Endothelial cell of umbilical vein (primary cell): ENCODE data around the gene TMEM200B. TPM values are rescaled to one million over a fixed set of nuclear protein-coding genes. Genes with fewer than 3 reads are reported as not detected.

ENCODE experiments used
- BruUV-seq: library from RNA; stranded (reverse); fragments of 400-500 nt; replicated peaks from 2 replicates; lab custom pipeline; 2021; lab: Mats Ljungman, UMichigan
- CTCF ChIA-PET: fragments of 300-600, 350-600 bp; sonication (Branson Sonifier 250); formaldehyde crosslinking; loops from one replicate; lab custom pipeline; 2021; ENCODE audit warnings: antibody characterized with exemption, inconsistent platforms; lab: Charles Lee
- POLR2A ChIA-PET: fragments of 300-600, 350-600 bp; sonication (Branson Sonifier 250); formaldehyde crosslinking; loops from one replicate; lab custom pipeline; 2021; ENCODE audit warnings: antibody characterized with exemption, inconsistent platforms; lab: Charles Lee
- DNase-seq: peaks from one replicate; pipeline ENCODE4 v3.0.0-alpha.2; 2011; ENCODE audit warnings: low read depth, low spot score
- FAIRE-seq: peaks from 2 replicates; lab custom pipeline; 2011; peaks lifted over from hg19 to GRCh38; lab: Jason Lieb, UNC
- H2AFZ ChIP-seq: 2 replicates; pipeline ENCODE4 v1.6.0; 2012; ENCODE audit warnings: low read depth, low read length, control low read depth, inconsistent platforms
- H3K27ac ChIP-seq: 2 replicates; pipeline ENCODE4 v1.5.1; 2011; ENCODE audit warnings: low read depth, mild to moderate bottlenecking, control low read depth, low read length, moderate library complexity; ENCODE audit not compliant: insufficient read depth
- H3K27me3 ChIP-seq, 2 experiments: 2 replicates each; pipeline versions ENCODE4 v1.6.0 to v1.6.1; 2011; ENCODE audit warnings: low read length in 2 of 2, mixed read lengths in 1 of 2; ENCODE audit not compliant: control insufficient read depth in 2 of 2, insufficient read depth in 2 of 2
- H3K36me3 ChIP-seq, 2 experiments: 2 replicates in 1 of 2; 3 replicates in 1 of 2; pipeline ENCODE4 v1.5.1; 2011; ENCODE audit warnings: low read length in 2 of 2, mild to moderate bottlenecking in 1 of 2, moderate library complexity in 1 of 2; ENCODE audit not compliant: control insufficient read depth in 2 of 2, insufficient read depth in 2 of 2; ENCODE audit errors: extremely low read depth in 1 of 2
- H3K4me1 ChIP-seq: 3 replicates; pipeline ENCODE4 v1.5.1; 2011; ENCODE audit warnings: mild to moderate bottlenecking, low read length; ENCODE audit not compliant: control insufficient read depth, insufficient read depth; ENCODE audit errors: extremely low read depth
- H3K4me2 ChIP-seq: 2 replicates; pipeline ENCODE4 v1.6.1; 2011; ENCODE audit warnings: low read length, control low read depth, mixed read lengths; ENCODE audit not compliant: insufficient read depth
- H3K4me3 ChIP-seq, 3 experiments: fragments of 200-600 bp in 1 of 3; sonication (generic), shearing (Covaris generic) in 1 of 3; replicated peaks in 1 of 3; 2 replicates each; pipeline ENCODE4 v1.5.1; 2011 to 2016; ENCODE audit warnings: control low read depth in 3 of 3, low read length in 3 of 3, mild to moderate bottlenecking in 2 of 3, inconsistent platforms in 1 of 3, low read depth in 1 of 3, moderate library complexity in 1 of 3; ENCODE audit not compliant: insufficient read depth in 1 of 3
- H3K79me2 ChIP-seq: 2 replicates; pipeline ENCODE4 v1.6.0; 2012; ENCODE audit warnings: low read length, inconsistent platforms; ENCODE audit not compliant: control insufficient read depth, insufficient read depth
- H3K9ac ChIP-seq: replicated peaks from 2 replicates; pipeline ENCODE3; 2011; ENCODE audit warnings: low read length, control low read depth; ENCODE audit not compliant: insufficient read depth; ENCODE audit errors: extremely low read depth
- H3K9me1 ChIP-seq: replicated peaks from 3 replicates; pipeline ENCODE4 v1.6.0; 2011; ENCODE audit warnings: mild to moderate bottlenecking, low read length; ENCODE audit not compliant: control insufficient read depth, insufficient read depth; ENCODE audit errors: extremely low read depth
- H3K9me3 ChIP-seq: replicated peaks from 2 replicates; pipeline ENCODE4 v1.5.1; 2012; ENCODE audit warnings: low read length, inconsistent platforms; ENCODE audit not compliant: control insufficient read depth, insufficient read depth
- H4K20me1 ChIP-seq: replicated peaks from 2 replicates; pipeline ENCODE3; 2011; ENCODE audit warnings: mild to moderate bottlenecking, low read length; ENCODE audit not compliant: control insufficient read depth, insufficient read depth; ENCODE audit errors: extremely low read depth
- FOS ChIP-seq: IDR thresholded peaks from 2 replicates; pipeline ENCODE4 v1.6.1; 2011; ENCODE audit warnings: mild to moderate bottlenecking, low read length, moderate library complexity, borderline replicate concordance; ENCODE audit not compliant: insufficient read depth
- POLR2A ChIP-seq: IDR thresholded peaks from 2 replicates; pipeline ENCODE4 v1.6.1; 2012; ENCODE audit warnings: low read depth, mild to moderate bottlenecking, control low read depth, low read length
- dilution Hi-C: fragments of 300-500 bp; cut with MboI; formaldehyde crosslinking; loops from one replicate; pipeline ENCODE4 v1.15.0; 2019; ENCODE audit warnings: low sequenced_read_pairs; ENCODE audit not compliant: extremely low pct_ligation_motif_present
- intact Hi-C: fragments of 100-400 bp; cut with micrococcal nuclease; formaldehyde crosslinking; loops from one replicate; pipeline ENCODE4 v1.10.0; 2022
- polyA plus RNA-seq, 4 experiments: library from polyadenylated mRNA; depleted of rRNA in 3 of 4; stranded (reverse) in 3 of 4; unstranded in 1 of 4; fragments of >200 nt; gene quantifications; 2 replicates each; pipeline versions ENCODE4 v1.2.1 to v1.2.3, GENCODE V29; 2011 to 2012; ENCODE audit warnings: missing spikeins in 1 of 4
- total RNA-seq: library from RNA; stranded (reverse); gene quantifications from 2 replicates; pipeline ENCODE4 v1.2.3, GENCODE V29; 2021
- TF ChIP-seq, protein P1 (sequence below): IDR thresholded peaks from 2 replicates; pipeline ENCODE4 v1.6.1; 2011; ENCODE audit not compliant: insufficient read depth, insufficient read length

TMEM200B gene
- total and polyA plus RNA-seq, 2 donors (not counting 3 experiments of a cell fraction or from before 2014, with no cell fraction given) = 0.72 to 1.6 TPM

GRCh38 chr1:29142714-29143113 lies 19.0 kb upstream of the TMEM200B start:
- no peak overlapping the region for H3K4me3 ChIP-seq
- no peak for FAIRE-seq
- no peaks in the 10 kb centered on the region for H3K9me3 ChIP-seq
- H3K9me1 ChIP-seq = no peaks in the 10 kb centered on the region
- H3K27me3 ChIP-seq = no peaks in the 10 kb centered on the region
- no peak for DNase-seq
- no peaks in the 10 kb centered on the region for H4K20me1 ChIP-seq
- H3K4me2 ChIP-seq = no peak overlapping the region
- TF ChIP-seq POLR2A = peak; percentile 21
- TF ChIP-seq, protein P1, sequence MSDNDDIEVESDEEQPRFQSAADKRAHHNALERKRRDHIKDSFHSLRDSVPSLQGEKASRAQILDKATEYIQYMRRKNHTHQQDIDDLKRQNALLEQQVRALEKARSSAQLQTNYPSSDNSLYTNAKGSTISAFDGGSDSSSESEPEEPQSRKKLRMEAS = no peak
- peaks cover 2% of the 10 kb centered on the region in 2 experiments for H3K36me3 ChIP-seq
- no peaks in the 10 kb centered on the region for H3K4me1 ChIP-seq
- no peak overlapping the region for H2AFZ ChIP-seq
- no peak overlapping the region for H3K27ac ChIP-seq
- POLR2A ChIA-PET = no interaction called here
- CTCF ChIA-PET = no interaction called here
- no TSS peak for BruUV-seq
- intact Hi-C loops = no loop called here
- no peaks in the 10 kb centered on the region for H3K79me2 ChIP-seq
- H3K9ac ChIP-seq = no peak overlapping the region
- dilution Hi-C loops = no loop called here

DNA sequence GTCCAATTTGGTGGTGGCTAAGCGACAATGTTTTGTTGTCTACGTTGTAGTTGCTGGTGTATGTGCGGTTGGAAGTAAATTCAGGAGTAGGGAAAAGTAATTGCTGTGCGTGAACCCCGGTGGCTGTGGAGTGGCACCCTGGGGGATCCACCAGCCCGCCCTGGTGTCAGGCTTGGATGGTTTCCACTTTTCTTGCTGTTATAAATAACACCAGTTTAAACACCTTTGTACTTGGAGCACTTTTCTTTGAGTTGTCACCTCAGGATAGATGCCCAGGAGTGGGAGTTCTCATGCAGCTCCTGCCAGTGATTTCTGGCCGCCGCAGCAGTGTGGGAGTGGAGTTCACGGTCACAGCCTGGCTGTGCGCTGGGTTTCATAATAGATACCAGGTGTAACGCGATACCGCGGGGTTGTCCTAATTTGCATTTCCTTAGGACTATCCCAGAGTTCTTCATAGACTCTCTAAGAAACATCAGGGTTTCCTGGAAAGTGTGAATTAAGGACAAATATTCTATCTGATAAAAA lies 12.8 kb upstream of the TMEM200B start:
- POLR2A ChIA-PET = no interaction called here

More for the DNA sequence above, 12.8 kb upstream of the TMEM200B start:
- H3K79me2 ChIP-seq = no peaks in the 10 kb centered on the region
- TF ChIP-seq POLR2A (no peak), FOS (no peak)
- H3K4me3 ChIP-seq = no peak overlapping the region
- no TSS peak for BruUV-seq
- CTCF ChIA-PET = interaction anchor here (0.7 to 1.2 kb wide), 2 partner anchors 14 to 16 kb away, joined by 6 to 8 read pairs; no protein-coding TSS in a partner anchor
- no peak overlapping the region for H3K27ac ChIP-seq
- H3K9me3 ChIP-seq = no peaks in the 10 kb centered on the region
- DNase-seq (no peak), FAIRE-seq (no peak)
- no peak overlapping the region for H3K4me2 ChIP-seq
- H4K20me1 ChIP-seq = no peaks in the 10 kb centered on the region
- intact Hi-C loops = no loop called here
- H3K9me1 ChIP-seq = no peaks in the 10 kb centered on the region
- peaks cover 0 to 3% of the 10 kb centered on the region in 2 experiments for H3K27me3 ChIP-seq
- H3K36me3 ChIP-seq = no peaks in the 10 kb centered on the region
- no peaks in the 10 kb centered on the region for H3K4me1 ChIP-seq
- no peak overlapping the region for H3K9ac ChIP-seq
- dilution Hi-C loops = no loop called here
- no peak overlapping the region for H2AFZ ChIP-seq
